HG02938 (cell line): ENCODE data around the gene HDHD5.

Source experiments
- ATAC-seq: cut with Tn5 transposase; IDR thresholded peaks from one replicate; pipeline ENCODE4 v1.9.1; 2021; ENCODE audit warnings: mild to moderate bottlenecking, moderate library complexity; ENCODE audit not compliant: unreplicated experiment

Gene HDHD5

GRCh38 chr22:17108256-17109112 is 50.6 kb downstream of the HDHD5 start:
- no peak for ATAC-seq

DNA sequence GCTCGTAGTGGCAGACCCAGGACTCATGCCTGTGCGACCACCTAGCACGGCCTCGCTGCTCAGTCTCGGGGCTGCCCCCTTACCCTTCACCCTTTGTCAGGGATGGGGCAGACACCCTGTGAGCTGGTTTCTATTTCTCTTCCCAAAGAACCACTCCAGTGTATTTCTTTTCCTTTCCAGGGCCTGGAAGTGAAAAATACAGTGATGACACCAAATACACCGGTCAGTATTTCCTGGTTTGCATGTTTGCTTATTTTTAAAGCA is 51.6 kb downstream of the HDHD5 start:
- ATAC-seq: no peak

DNA sequence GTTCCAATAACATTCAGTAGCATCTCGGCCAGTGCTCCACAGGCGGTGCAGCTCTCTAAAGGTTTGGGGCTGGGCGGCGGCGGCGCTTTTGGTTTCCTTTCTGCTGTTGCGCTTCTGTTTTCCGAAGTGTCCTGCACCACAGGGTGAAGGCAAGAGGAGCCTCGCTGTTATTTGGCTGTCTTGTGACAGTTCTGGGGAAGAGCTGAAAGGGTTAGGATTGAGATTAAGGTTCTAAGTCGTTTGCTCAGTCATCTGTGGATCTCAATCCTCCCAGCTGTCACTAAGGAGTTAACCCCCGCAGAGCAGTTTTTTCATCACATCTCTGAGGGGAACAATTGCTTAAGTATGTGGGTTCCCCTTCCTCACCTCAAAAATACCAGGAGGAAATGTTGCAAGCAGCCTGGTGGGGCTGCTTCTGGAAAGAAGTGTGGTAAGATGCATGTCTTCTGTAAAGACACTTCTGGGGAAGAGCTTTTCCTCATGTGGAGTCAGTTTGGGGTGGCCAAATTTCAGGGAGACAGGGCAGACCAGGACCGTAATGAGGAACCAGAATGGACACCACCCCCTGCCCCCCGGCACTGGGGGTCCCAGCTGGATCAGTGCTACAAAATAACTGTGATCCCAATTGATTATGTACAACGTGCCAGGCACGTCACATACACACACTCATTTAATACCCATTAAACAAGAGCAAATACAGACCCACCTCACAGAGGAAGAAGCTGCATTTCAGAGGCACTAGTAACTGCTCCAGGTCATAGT is 52.1 kb downstream of the HDHD5 start:
- ATAC-seq: peak; percentile 57

DNA sequence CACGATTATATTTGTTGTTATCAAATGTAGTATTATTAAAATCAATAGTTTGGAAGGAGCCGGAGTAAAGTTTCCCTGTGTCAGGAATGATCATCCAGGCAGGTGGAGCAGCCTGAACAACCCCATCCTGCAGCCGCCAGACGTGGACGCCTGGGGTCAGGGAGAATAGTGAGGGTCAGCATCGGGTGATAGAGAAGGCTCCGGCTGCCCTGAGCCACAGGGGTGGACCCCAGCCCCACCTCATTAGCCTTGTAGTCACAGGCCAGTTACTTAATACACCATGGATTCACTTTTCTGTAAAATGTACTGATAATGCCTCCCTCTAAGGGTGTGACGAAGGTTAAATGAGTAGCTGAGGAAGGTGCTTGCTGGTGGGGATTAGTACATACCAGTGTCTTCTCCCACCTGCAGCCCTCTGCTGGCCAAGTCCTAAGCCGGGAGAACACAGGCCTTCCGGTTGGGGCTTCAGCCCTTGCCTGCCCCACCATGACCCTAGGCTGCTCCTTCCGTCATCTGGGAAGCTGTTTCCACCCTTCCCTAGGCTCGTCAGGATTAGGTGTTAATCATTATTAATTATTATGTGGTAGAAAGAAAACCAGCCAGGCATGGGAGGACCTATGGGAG is 52.8 kb downstream of the HDHD5 start:
- ATAC-seq: peak; percentile 20

GRCh38 chr22:17105143-17106129 is 53.6 kb downstream of the HDHD5 start:
- ATAC-seq: no peak

- no peak for ATAC-seq
Observed at GRCh38 chr22:17104336-17104935, 54.6 kb downstream of the HDHD5 start.

- no peak for ATAC-seq
Observed at GRCh38 chr22:17103351-17103750, 55.7 kb downstream of the HDHD5 start.

GRCh38 chr22:17102297-17102667 is 56.8 kb downstream of the HDHD5 start:
- ATAC-seq: no peak

DNA sequence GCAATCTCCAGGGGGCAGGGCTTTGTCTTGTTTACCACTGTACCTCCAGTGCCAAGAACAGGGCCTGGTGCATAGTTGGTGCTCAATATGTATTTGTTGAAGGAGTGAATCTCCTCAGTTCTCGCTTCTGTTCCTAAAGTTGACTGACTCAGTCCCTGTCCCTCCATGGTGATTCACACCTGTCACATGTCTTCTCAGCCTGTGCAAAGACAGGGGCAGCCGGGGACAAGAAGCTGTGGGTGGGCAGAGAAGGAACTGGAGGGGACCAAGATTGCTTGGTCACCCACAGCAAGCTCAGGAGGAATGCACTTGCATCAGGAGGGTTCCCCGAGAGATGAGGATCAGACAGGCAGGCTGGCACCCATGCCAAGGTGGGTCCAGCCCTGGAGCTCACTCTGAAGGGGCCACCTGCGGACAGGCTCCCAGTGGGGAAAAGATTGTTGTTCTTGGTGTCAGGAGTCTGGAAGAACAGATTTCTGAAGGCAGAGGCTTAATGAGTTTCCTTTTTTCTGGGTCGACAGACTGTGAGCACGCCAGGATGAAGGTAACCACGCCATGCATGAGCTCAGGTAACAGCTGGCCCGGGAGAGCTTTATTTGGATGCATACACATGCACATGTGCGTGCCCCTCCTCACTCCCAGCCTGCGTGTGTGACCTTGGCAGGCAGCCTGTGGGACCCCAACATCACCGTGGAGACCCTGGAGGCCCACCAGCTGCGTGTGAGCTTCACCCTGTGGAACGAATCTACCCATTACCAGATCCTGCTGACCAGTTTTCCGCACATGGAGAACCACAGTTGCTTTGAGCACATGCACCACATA is 57.4 kb downstream of the HDHD5 start:
- ATAC-seq: no peak

- ATAC-seq: no peak
Observed at GRCh38 chr22:17100621-17101020, 58.5 kb downstream of the HDHD5 start.

DNA sequence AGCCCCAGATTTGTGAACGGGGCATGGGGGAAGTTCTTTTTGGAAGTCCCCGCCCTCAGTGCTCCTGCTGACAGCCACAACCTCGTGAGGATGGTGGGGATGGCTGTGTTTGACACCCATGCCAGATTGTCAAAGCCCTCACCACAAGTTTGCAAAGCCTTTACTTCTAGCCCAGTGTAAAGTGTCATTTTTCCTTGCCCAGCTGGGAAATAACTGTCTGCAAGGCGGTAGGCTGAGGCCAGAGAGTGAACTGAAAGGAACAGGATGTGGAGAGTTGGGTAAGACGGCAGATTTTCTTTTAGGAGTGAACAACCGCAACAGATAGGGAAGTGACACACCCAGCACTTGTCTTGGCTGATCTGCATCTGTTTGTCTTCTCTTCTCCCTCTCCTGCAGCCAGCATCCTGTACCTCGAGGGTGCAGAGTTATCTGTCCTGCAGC is 60.7 kb downstream of the HDHD5 start:
- no peak for ATAC-seq

- ATAC-seq: no peak
Observed at GRCh38 chr22:17097701-17098100, 61.4 kb downstream of the HDHD5 start.

DNA sequence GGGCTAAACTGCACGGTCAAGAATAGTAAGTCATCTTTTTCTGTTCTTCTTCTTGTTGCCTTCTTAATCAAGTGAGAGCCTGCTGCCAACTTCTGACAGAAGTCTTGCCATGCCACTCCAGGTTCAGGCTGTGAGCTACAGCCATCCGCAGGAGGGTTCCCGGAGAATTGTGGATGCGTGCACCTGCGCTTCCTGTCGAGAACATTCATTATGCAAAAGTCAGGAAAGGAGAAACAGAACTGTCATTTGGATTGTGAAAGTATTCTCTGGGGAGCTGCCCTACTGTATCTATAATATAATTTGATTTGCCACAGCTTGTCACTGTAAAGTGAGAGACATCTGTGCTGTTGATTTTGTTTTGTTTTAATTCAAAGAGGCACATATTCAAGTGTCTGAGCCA is 62.0 kb downstream of the HDHD5 start:
- ATAC-seq: no peak

GRCh38 chr22:17096071-17096470 is 63.0 kb downstream of the HDHD5 start:
- no peak for ATAC-seq

- no peak for ATAC-seq
Observed at GRCh38 chr22:17095538-17095937, 63.5 kb downstream of the HDHD5 start.

DNA sequence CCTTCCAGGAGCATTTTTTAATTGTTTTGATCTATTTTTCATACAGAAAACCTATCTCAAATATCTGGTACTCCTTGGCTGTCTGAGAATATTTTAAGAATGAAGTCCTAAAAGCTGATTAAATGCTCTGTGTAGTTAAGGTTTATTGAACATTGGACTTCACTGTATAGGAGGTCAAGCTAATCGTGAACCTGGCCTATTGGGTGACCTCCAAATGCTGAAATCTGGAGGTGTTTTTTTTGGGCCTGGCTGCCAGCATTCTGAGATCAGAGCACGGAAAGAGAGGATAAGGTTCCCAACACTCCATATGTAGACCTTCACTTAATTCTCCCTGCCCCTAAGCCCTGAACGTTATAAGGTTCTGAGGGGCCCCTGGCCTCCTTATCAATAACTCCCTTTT is 66.0 kb downstream of the HDHD5 start:
- ATAC-seq: no peak

DNA sequence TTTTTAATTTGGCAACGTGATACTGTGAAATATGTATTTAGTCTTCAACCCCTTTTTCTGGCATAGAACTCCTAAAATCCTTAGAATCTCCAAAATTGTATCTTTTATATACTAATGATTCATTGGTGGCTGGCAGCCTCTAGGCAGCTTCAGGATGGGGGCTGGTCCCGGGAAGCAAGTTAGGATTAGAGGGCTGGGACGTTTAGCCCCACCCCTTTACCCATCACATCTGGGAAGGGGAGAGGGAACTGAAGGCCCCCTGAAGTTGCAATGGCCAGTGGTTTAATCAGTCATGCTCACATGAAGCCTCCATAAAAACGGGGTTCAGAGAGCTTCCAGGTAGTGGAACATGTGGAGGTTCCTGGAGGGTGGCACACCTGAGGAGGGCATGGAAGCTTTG is 67.2 kb downstream of the HDHD5 start:
- no peak for ATAC-seq

GRCh38 chr22:17090550-17090949 is 68.5 kb downstream of the HDHD5 start:
- ATAC-seq: no peak
